ENCODE measurements around the gene CACNG4.

DNA sequence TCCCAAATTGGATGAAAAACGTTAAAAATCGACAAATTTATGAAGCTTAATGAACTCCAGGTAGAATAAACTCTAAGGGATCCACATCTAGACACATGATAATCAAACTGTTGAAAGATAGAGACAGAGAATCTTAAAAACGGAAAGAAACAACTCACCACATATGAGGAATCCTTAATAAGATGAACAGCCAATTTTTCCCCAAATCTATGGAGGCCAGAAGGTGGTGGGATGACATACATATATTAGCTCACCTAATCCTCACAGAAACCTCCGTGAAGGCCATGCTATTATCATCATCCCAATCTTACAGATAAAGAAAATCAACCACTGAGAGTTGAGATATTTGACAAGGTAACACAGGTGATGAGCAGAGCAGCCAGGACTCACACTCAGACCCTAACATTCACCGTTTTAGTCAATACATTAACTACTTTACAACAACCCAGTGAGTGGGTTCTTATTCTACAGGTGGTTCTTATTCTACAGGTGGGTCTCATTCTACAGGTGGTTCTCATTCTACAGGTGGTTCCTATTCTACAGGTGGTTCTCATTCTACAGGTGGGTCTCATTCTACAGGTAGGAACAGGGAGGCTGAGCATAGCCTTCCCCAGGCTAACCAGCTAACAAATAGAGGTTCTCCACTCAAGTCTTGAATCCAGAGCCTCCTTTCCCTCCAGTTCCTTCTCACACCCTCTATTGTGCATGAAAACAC lies 84.7 kb downstream of the CACNG4 start:
- TF ChIP-seq FOXA1 (IDR thresholded peaks at IDR 0.05) (no peak), FOXK2 (IDR thresholded peaks at IDR 0.05) (no peak), SP1 (IDR thresholded peaks at IDR 0.05) (no peak), CTBP1 (IDR thresholded peaks at IDR 0.05; ENCODE audit: borderline replicate concordance) (no peak), ARNT (IDR thresholded peaks at IDR 0.05) (no peak), ELF4 (IDR thresholded peaks at IDR 0.05) (no peak), HDGF (IDR thresholded peaks at IDR 0.05; ENCODE audit: borderline replicate concordance) (no peak), SUZ12 (IDR thresholded peaks at IDR 0.05) (no peak)
- TF ChIP-seq, protein P1, sequence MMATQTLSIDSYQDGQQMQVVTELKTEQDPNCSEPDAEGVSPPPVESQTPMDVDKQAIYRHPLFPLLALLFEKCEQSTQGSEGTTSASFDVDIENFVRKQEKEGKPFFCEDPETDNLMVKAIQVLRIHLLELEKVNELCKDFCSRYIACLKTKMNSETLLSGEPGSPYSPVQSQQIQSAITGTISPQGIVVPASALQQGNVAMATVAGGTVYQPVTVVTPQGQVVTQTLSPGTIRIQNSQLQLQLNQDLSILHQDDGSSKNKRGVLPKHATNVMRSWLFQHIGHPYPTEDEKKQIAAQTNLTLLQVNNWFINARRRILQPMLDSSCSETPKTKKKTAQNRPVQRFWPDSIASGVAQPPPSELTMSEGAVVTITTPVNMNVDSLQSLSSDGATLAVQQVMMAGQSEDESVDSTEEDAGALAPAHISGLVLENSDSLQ (IDR thresholded peaks at IDR 0.05) = no peak
